ENCODE measurements around the gene RAB11FIP4.

Gene RAB11FIP4

GRCh38 chr17:31533546-31534155 lies 142.2 kb downstream of the RAB11FIP4 start:
- peaks cover 5% of the 10 kb centered on the region for H3K27me3 ChIP-seq (ENCODE audit: insufficient read depth, low read length, poor library complexity)
- H3K4me3 ChIP-seq (ENCODE audit: low read depth in 1 of 2, low read length in 2 of 2): no peak overlapping the region
- no peaks in the 10 kb centered on the region for H3K79me2 ChIP-seq (ENCODE audit: insufficient read depth, low read length)
- DNase-seq (peak; percentile 32), ATAC-seq (ENCODE audit: insufficient read depth, low read depth) (peak; percentile 54; the same call in 2 of the 3 replicates)
- TF ChIP-seq CTCF (IDR thresholded peaks at IDR 0.05; ENCODE audit: borderline replicate concordance, extremely low read depth, low read length, poor library complexity, severe bottlenecking) (peak; percentile 64), EZH2 (IDR thresholded peaks at IDR 0.05; ENCODE audit: borderline replicate concordance, low read depth, low read length, severe bottlenecking) (no peak)
- H2AFZ ChIP-seq (ENCODE audit: low read depth, low read length): no peak overlapping the region
- H3K27ac ChIP-seq (ENCODE audit: low read length): no peak overlapping the region
- no peak overlapping the region for H3K4me2 ChIP-seq (ENCODE audit: insufficient read depth, low read length)
- H3K9me3 ChIP-seq (ENCODE audit: insufficient read depth, low read length, severe bottlenecking): no peaks in the 10 kb centered on the region
- H4K20me1 ChIP-seq (ENCODE audit: insufficient read depth, low read length): no peaks in the 10 kb centered on the region
- no peak overlapping the region for H3K9ac ChIP-seq (ENCODE audit: low read depth, low read length)
- no peaks in the 10 kb centered on the region for H3K36me3 ChIP-seq (ENCODE audit: insufficient read depth, low read length)
- H3K4me1 ChIP-seq (ENCODE audit: insufficient read depth, low read length): no peaks in the 10 kb centered on the region

DNA sequence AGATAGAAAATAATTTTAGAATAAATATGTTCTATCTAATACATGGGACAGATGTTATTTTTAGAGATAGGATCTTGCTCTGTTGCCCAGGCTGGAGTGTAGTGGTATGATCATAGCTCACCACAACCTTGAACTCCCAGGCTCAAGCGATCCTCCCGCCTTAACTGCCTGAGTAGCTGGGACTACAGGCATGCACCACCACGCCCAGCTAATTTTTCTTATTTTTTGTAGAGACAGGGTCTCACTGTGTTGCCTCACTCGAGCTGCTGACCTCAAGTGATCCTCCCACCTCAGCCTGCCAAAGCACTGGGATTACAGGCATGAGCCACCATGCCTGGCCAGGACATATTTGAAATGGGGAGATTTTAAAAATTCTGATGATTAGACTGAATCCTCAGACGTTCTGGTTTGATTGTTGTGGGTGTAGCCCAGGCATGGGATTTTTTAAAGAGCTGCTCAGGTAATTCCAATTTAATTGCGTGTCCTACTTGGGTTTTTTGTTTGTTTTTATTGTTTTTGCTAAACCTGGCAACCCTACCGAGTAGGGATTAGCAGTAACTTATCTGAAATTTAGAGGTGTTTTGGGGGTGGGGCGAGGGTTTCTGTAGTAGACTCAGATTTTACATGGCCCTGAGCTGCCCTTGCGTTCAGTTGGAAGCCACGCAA lies 142.9 kb downstream of the RAB11FIP4 start:
- Histone ChIP-seq H3K9me3 (ENCODE audit: insufficient read depth, low read length, severe bottlenecking) (no peaks in the 10 kb centered on the region), H2AFZ (ENCODE audit: low read depth, low read length) (no peak overlapping the region), H3K9ac (ENCODE audit: low read depth, low read length) (no peak overlapping the region), H3K36me3 (ENCODE audit: insufficient read depth, low read length) (no peaks in the 10 kb centered on the region), H4K20me1 (ENCODE audit: insufficient read depth, low read length) (no peaks in the 10 kb centered on the region), H3K79me2 (ENCODE audit: insufficient read depth, low read length) (no peaks in the 10 kb centered on the region), H3K27ac (ENCODE audit: low read length) (no peak overlapping the region), H3K27me3 (ENCODE audit: insufficient read depth, low read length, poor library complexity) (peaks cover 4% of the 10 kb centered on the region), H3K4me2 (ENCODE audit: insufficient read depth, low read length) (no peak overlapping the region), H3K4me3 (ENCODE audit: low read depth in 1 of 2, low read length in 2 of 2) (no peak overlapping the region), H3K4me1 (ENCODE audit: insufficient read depth, low read length) (no peaks in the 10 kb centered on the region)
- TF ChIP-seq CTCF (IDR thresholded peaks at IDR 0.05; ENCODE audit: borderline replicate concordance, extremely low read depth, low read length, poor library complexity, severe bottlenecking): no peak
- no peak for TF ChIP-seq EZH2 (IDR thresholded peaks at IDR 0.05; ENCODE audit: borderline replicate concordance, low read depth, low read length, severe bottlenecking)
- ATAC-seq (ENCODE audit: insufficient read depth, low read depth): no peak
- no peak for DNase-seq

GRCh38 chr17:31535581-31535981 lies 144.1 kb downstream of the RAB11FIP4 start:
- ATAC-seq (ENCODE audit: insufficient read depth, low read depth) (no peak), DNase-seq (no peak)
- Histone ChIP-seq H4K20me1 (ENCODE audit: insufficient read depth, low read length) (no peaks in the 10 kb centered on the region), H3K4me3 (ENCODE audit: low read depth in 1 of 2, low read length in 2 of 2) (no peak overlapping the region), H3K9me3 (ENCODE audit: insufficient read depth, low read length, severe bottlenecking) (no peaks in the 10 kb centered on the region), H3K4me1 (ENCODE audit: insufficient read depth, low read length) (no peaks in the 10 kb centered on the region), H3K27me3 (ENCODE audit: insufficient read depth, low read length, poor library complexity) (no peaks in the 10 kb centered on the region), H3K4me2 (ENCODE audit: insufficient read depth, low read length) (no peak overlapping the region), H3K9ac (ENCODE audit: low read depth, low read length) (no peak overlapping the region), H2AFZ (ENCODE audit: low read depth, low read length) (no peak overlapping the region), H3K36me3 (ENCODE audit: insufficient read depth, low read length) (no peaks in the 10 kb centered on the region), H3K27ac (ENCODE audit: low read length) (no peak overlapping the region), H3K79me2 (ENCODE audit: insufficient read depth, low read length) (no peaks in the 10 kb centered on the region)
- TF ChIP-seq CTCF (IDR thresholded peaks at IDR 0.05; ENCODE audit: borderline replicate concordance, extremely low read depth, low read length, poor library complexity, severe bottlenecking) (no peak), EZH2 (IDR thresholded peaks at IDR 0.05; ENCODE audit: borderline replicate concordance, low read depth, low read length, severe bottlenecking) (no peak)
